H4 (cell line): Measurements from ENCODE around the gene OTUD5. TPM values are rescaled to one million over a fixed set of nuclear protein-coding genes. Genes with fewer than 3 reads are reported as not detected.
"Not testable (repeated sequence)": the region's sequence is repeated elsewhere in the genome, so short reads cannot be mapped to it uniquely, and the experiment has no call there.

Experiments used
- DNase-seq: peaks from one replicate; pipeline ENCODE4 v3.0.0-alpha.2; 2015; ENCODE audit warnings: low spot score
- total RNA-seq: library from RNA; depleted of rRNA; stranded (reverse); fragments of >200 nt; shearing (Covaris generic); gene quantifications from 2 replicates; pipeline ENCODE4 v1.2.3, GENCODE V29; 2014; rRNA removed

The OTUD5 gene
- total RNA-seq, 1 experiment from 2014 or later = 22.3 TPM

DNA sequence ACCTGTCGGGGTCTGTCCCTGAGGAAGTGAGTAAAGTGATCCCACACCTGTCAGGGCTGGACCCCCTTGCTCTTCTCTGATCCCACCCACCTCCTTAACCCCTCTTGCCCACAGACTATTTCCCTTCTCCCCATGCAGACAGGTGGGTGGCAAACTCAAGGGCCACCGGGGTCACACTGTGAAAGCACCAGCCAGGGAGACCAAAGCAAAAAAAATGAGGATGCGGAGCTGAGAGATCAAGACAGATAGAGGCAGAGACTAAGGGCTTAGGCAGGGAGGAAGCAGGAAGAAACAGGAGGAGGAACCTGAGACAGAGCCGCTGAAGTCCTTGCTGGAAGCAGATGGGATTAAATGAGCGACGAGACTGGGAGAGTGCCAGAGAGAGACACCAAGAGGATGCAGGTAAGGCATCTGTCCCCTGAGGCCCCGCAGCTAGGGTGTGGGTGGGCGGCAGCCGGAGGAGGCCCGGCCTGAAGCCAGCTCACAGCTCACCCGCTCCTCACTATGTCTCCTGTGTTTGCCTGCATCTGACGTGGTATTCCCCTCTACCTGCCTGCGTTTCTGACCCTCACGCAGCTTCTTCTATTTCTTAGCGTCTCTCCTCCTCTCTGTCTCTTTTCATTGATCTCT is 67.0 kb downstream of the OTUD5 start:
- DNase-seq = no peak

DNA sequence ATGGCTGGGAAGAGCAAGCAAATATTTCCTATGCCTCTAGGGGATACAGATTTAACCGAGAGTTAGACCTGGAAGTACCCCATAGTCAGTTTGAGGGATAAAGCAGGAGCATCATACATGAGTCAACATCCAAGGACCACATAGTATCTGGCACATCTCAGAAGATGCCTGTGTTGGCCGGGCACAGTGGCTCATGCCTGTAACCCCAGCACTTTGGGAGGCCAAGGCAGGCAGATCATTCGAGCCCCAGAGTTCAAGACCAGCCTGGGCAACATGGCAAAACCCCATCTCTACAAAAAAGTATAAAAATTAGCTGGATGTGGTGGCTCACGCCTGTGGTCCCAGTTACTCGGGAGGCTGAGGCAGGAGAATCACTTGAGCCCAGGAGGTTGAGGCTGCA is 70.8 kb downstream of the OTUD5 start:
- not testable (repeated sequence) for DNase-seq

DNA sequence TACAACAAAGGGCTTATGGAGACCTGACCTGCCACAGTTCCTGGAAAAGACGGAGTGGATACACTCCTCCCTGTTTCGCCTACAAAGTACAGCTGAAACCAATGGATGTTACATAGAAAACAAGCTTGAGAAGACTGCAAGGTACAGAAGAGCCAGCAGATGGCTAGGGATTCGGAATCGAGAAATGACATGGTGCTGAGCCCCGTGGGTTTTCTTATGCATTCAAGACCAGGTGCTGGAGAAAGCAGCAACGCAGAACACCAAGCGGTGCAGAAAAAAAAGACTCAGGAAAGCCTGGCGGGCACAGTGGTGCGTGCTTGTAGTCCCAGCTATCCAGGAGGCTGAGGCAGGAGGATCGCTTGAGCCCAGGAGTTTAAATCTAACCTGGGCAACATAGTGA is 73.7 kb downstream of the OTUD5 start:
- no peak for DNase-seq

DNA sequence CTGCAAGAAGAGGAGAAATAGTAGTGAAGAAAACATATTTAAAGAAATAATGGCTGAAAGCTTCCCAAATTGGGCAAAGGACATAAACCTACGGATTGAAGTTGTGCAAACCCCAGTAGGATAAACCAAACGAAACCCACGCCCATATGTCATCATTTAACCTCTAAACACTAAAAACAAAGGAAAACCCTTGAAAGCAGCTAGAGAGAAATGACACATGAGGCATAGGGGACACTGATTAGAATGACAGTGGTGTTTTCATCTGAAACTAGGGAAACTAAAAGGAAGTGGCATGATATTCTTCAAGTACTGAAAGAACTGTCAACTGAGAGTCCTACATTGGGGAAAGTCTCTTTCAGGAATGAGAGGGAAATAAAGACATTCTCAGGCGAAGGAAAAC is 80.5 kb downstream of the OTUD5 start:
- not testable (repeated sequence) for DNase-seq

Other genes with a start within 250 kb of the OTUD5 start
- gene GLOD5, start 195.9 kb downstream of the OTUD5 start, total RNA-seq = not detected in 2 replicates
- gene GATA1, start 171.0 kb downstream of the OTUD5 start, total RNA-seq = not detected in 2 replicates
- 18.7 and 25.2 TPM in 2 replicates for gene HDAC6, start 155.5 kb downstream of the OTUD5 start, total RNA-seq
- not detected in 2 replicates for gene ERAS, start 131.1 kb downstream of the OTUD5 start, total RNA-seq
- 9.9 and 16.0 TPM in 2 replicates for gene PCSK1N, start 122.0 kb downstream of the OTUD5 start, total RNA-seq
- gene TIMM17B, start 59.8 kb downstream of the OTUD5 start, total RNA-seq = 59.1 and 61.2 TPM in 2 replicates
- gene PQBP1, start 59.7 kb downstream of the OTUD5 start, total RNA-seq = 53.0 and 61.4 TPM in 2 replicates
- 23.2 and 32.8 TPM in 2 replicates for gene SLC35A2, start 46.0 kb downstream of the OTUD5 start, total RNA-seq
- gene PIM2, start 38.6 kb downstream of the OTUD5 start, total RNA-seq = 10.8 and 11.9 TPM in 2 replicates
- gene KCND1, start 14.2 kb upstream of the OTUD5 start, total RNA-seq = 0.12 TPM in 1 of 2 replicates, not detected in the other
- gene GRIPAP1, start 44.7 kb upstream of the OTUD5 start, total RNA-seq = 15.3 and 15.9 TPM in 2 replicates
- gene TFE3, start 85.8 kb upstream of the OTUD5 start, total RNA-seq = 23.7 and 47.1 TPM in 2 replicates
- 0.08 and 0.31 TPM in 2 replicates for gene CCDC120, start 101.4 kb upstream of the OTUD5 start, total RNA-seq
- 12.5 and 18.2 TPM in 2 replicates for gene PRAF2, start 116.4 kb upstream of the OTUD5 start, total RNA-seq
- 50.0 and 57.6 TPM in 2 replicates for gene WDR45, start 122.3 kb upstream of the OTUD5 start, total RNA-seq
- gene GPKOW, start 166.1 kb upstream of the OTUD5 start, total RNA-seq = 18.1 and 24.6 TPM in 2 replicates
- gene MAGIX, start 205.2 kb upstream of the OTUD5 start, total RNA-seq = 0.48 and 2.3 TPM in 2 replicates
- gene PLP2, start 214.3 kb upstream of the OTUD5 start, total RNA-seq = 94.5 and 137 TPM in 2 replicates
- 2.5 and 6.8 TPM in 2 replicates for gene PRICKLE3, start 228.8 kb upstream of the OTUD5 start, total RNA-seq
- gene SYP, start 242.6 kb upstream of the OTUD5 start, total RNA-seq = 0.19 TPM in 1 of 2 replicates, not detected in the other